ENCODE data around the gene TRIM66.

GRCh38 chr11:8719211-8719649 lies 36.8 kb upstream of the TRIM66 start:
- TF ChIP-seq, protein P1, sequence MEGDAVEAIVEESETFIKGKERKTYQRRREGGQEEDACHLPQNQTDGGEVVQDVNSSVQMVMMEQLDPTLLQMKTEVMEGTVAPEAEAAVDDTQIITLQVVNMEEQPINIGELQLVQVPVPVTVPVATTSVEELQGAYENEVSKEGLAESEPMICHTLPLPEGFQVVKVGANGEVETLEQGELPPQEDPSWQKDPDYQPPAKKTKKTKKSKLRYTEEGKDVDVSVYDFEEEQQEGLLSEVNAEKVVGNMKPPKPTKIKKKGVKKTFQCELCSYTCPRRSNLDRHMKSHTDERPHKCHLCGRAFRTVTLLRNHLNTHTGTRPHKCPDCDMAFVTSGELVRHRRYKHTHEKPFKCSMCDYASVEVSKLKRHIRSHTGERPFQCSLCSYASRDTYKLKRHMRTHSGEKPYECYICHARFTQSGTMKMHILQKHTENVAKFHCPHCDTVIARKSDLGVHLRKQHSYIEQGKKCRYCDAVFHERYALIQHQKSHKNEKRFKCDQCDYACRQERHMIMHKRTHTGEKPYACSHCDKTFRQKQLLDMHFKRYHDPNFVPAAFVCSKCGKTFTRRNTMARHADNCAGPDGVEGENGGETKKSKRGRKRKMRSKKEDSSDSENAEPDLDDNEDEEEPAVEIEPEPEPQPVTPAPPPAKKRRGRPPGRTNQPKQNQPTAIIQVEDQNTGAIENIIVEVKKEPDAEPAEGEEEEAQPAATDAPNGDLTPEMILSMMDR (IDR thresholded peaks at IDR 0.05), result no peak
- no peak for TF ChIP-seq POLR2A (IDR thresholded peaks at IDR 0.05)

Data from thyroid gland (tissue), 4 donors.